Mammary epithelial cell (primary cell): ENCODE data around the gene AMPD2.

Experiments used
- CTCF ChIP-seq, 2 donors: IDR thresholded peaks in 1 of 2; conservative IDR thresholded peaks in 1 of 2; 2 replicates each; pipeline ENCODE4 v1.5.1; 2011 to 2012; ENCODE audit warnings: inconsistent platforms in 2 of 2, low read length in 2 of 2, mild to moderate bottlenecking in 2 of 2, control low read depth in 1 of 2, low read depth in 1 of 2; ENCODE audit not compliant: insufficient read depth in 1 of 2; ENCODE audit errors: extremely low read depth in 1 of 2
- EZH2 ChIP-seq: IDR thresholded peaks from 2 replicates; pipeline ENCODE4 v1.6.1; 2012; ENCODE audit warnings: low read length, inconsistent platforms, borderline replicate concordance

- no peak for TF ChIP-seq CTCF (conservative IDR thresholded peaks at IDR 0.05 in 1 of 2, IDR thresholded peaks at IDR 0.05 in 1 of 2; ENCODE audit: extremely low read depth in 1 of 2, insufficient read depth in 1 of 2, low read depth in 1 of 2, low read length in 2 of 2)
- no peak for TF ChIP-seq EZH2
These were observed 30.0 kb upstream of the AMPD2 start for GRCh38 chr1:109589679-109590078.
